NCI-H1092 (cell line): Measurements from ENCODE around the gene CALML4.
"Not testable (repeated sequence)": the region's sequence is repeated elsewhere in the genome, so short reads cannot be mapped to it uniquely, and the experiment has no call there.

Experiments
- DNase-seq: peaks from one replicate; lab custom pipeline; 2025; lab: John Stamatoyannopoulos, UW

The CALML4 gene

DNA sequence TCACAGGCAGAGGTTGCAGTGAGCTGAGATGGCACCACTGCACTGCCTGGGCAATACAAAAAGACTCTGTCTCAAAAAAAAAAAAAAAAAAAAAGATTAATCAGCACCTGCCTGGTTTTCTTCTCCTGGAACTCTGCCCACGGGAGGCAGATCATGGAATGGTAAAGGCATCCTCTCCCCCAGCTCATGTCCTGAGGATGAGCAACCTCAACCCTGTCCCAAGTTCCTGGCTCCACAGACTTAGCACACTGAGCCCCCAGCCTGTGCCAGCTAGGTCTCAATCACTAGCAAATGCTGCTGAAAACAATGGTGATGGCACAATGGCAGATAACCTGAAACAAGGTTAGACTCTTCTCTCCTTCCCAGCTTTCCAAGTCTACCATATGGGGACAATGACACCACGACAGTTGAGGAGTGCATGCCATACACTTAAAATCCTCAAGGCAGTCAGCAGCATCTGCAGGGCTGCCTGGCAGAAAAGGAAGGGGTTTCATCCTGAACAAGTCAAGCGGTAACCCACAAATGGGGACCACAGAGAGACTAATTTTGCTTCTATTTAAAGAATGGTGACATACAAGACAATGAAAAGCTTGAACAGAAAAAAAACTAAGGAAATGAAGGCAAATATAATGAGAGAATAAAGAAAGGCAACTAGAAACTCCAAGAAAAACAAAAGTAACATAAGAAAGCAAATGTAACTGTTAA, 19.6 kb upstream of the CALML4 start:
- no peak for DNase-seq

DNA sequence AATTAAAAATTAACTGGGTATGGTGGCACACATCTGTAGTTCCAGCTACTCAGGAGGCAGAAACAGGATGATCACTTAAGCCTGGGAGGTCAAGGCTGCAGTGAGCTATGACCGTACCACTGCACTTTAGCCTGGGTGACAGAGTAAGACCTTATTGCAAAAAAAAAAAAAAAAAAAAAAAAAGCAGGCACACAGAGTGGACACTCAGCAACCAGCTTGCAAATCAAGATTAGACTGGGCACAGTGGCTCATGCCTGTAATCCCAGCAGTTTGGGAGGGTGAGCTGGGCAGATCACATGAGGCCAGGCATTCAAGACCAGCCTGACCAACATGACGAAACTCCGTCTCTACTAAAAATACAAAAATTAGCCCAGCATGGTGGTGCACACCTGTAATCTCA, 19.0 kb upstream of the CALML4 start:
- DNase-seq = no peak

DNA sequence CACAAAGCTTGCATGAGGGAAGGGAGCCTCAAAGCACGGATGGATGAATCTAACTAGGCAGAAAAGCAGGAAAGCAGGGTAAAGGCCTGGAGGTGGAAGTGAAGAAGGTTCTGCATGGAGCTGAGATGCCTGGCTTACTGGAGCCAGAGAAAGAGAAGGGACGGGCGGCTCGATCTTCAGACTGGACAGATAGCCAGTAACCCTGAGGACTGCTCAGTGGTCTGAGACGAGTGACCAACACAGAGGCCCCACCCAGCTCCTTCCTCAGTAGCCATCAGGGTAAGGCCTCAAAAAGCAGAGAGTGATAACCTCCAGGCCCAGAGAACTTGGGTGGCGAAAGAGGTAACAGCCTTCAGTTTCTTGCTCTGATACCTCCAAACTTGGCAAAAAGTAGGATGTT, 18.0 kb upstream of the CALML4 start:
- no peak for DNase-seq

DNA sequence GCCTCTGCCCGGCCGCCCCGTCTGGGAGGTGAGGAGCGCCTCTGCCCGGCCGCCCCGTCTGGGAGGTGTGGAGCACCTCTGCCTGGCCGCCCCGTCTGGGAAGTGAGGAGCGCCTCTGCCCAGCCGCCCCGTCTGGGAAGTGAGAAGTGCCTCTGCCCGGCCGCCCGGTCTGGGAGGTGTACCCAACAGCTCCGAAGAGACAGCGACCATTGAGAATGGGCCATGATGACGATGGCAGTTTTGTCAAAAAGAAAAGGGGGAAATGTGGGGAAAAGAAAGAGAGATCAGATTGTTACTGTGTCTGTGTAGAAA, 17.3 kb upstream of the CALML4 start:
- DNase-seq = not testable (repeated sequence)

DNA sequence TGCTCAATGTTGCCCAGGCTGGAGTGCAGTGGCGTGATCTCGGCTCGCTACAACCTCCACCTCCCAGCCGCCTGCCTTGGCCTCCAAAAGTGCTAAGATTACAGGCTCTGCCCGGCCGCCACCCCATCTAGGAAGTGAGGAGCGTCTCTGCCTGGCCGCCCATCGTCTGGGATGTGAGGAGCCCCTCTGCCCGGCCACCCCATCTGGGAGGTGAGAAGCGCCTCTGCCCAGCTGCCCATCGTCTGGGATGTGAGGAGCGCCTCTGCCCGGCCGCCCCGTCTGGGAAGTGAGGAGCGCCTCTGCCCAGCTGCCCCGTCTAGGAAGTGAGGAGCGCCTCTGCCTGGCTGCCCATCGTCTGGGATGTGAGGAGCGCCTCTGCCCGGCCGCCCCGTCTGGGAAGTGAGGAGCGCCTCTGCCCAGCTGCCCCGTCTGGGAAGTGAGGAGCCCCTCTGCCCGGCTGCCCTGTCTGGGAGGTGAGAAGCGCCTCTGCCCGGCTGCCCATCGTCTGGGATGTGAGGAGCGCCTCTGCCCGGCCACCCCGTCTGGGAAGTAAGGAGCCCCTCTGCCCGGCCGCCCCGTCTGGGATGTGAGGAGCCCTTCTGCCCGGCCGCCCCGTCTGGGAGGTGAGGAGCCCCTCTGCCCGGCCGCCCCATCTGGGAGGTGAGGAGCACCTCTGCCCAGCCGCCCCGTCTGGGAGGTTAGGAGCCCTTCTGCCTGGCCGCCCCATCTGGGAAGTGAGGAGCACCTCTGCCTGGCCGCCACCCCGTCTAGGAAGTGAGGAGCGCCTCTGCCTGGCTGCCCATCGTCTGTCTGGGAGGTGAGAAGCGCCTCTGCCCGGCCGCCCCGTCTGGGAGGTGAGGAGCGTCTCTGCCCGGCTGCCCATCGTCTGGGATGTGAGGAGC, 16.6 kb upstream of the CALML4 start:
- DNase-seq = not testable (repeated sequence)

DNA sequence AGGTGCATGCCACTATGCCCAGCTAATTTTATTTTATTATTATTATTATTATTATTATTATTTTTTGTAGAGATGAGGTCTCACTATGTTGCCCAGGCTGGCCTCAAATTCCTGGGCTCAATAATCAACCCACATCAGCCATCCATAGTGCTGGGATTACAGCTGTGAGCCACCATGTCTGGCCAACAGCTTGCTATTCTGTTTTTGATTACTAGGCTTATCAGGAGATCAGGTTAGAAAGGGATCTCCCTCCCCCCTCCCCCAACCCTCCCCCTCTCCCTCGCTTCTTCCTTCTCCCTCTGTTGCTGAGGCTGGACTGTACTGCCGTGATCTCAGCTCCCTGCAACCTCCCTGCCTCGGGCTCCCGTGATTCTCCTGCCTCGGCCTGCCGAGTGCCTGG, 15.8 kb upstream of the CALML4 start:
- no peak for DNase-seq

DNA sequence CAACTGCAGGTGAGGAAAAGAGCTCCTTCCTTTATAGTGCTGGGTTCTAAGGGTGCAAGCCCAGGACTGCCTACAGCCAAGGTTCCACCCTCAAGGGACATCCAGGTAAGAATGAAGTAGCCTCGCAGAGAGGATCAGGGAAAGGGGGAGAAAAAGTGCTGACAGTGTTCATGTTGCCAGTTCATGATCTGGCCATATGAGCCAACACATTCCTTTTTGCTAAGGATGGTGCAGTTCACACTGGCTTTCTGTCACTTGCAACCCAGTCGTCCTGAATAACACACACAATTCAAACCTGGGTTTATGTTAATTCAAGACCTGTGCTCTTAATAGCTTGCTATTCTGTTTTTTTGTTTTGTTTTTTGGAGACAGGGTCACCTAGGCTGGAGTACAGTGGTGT, 15.4 kb upstream of the CALML4 start:
- no peak for DNase-seq

DNA sequence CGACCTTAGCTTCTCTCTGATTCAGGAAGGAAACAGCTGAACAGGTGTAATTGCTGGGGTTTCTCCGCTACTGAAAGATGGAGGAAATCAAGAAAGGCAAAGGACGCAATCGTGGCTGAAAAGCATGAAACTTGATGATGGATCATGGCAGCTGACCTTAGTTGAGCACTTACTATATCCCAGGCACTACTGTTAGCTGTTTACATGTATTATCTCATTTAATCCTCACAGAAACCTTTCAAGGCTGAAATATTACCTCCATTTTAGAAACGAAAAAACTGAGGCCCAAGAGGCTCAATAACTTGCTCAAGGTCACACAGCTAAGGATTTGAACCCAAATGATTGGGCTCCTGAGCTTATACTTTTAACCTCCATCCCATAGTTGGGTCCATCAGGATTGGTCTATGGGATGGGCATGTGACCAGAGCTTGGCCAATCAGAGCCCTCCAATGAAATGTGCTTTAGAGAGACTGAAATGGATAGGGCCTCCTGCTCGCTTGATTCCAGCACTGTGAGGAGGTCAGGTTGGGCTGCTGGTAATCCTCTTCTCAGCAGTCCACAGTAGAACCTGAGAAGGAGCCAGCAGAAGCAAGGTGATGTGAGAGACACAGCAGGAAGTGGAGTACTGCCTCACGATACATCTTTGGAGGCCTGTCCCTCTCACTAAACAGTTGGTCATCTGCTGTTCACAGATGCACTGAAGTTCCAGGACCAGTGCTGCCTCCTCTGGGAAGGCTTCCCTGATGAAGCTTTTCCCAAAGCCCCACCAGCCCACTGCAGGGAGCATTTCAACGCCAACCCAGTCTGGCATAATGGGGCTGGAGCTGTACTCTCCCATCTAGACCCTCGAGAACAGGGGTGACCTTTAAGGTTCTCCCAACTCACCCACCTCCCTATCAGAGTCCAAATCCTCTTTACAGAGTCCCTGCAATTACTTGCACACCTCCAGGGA, 14.0 kb upstream of the CALML4 start:
- no peak for DNase-seq

DNA sequence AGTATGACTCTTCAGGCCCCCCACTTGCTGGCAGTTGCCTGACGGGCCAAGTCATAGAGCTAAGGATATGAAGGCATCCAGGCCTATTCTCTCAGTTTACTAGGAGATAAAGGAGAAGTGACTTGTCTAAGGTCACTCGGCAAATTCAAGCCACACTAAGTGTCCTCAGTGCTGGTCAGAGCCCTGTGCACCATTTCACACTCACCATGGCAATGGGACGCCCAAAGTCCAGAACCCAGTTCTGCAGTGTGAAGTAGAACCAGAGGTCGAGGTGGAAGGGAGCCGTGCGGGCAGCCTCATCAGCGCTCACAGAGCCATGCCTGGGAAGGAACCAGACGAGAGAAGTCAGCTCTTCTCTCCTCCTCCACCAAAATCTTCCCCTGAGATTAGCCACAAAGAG, 13.2 kb upstream of the CALML4 start:
- DNase-seq = no peak

DNA sequence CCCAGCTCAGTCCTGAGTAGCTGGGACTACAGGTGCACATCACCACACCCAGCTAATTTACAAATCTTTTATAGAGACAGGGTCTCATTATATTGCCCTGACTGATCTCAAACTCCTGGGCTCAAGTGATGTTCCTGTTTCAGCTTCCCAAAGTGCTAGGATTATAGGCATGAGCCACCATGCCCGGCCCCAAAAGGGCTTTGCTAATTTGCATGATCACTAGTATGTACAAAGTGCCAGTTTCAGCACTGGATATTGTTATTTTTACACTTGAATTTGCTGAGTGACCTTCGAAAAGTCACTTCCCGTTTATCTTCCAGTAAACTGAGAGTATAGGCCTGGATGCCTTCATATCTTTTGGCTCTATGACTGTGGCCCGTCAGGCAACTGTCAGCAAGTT, 12.2 kb upstream of the CALML4 start:
- no peak for DNase-seq

DNA sequence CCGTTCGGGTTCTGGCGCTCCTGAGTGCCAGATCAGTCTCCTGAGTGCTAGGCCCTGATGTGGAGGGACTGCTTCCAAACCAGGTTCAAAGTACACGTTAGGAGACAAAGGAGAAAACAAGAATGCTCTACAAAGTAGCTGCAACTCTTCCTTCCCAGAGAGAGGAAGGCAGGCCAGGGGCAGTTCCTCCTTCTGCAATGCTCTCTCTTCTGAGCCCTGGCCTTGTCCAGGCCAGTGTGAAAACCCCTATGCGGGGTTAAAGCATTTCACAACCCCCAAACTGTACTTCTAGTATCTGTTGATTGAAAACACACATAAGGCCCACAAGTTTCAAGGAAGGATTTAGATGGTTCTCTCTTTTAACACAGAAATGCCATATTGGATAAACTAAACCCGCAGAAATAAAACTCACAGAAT, 9.7 kb upstream of the CALML4 start:
- no peak for DNase-seq

DNA sequence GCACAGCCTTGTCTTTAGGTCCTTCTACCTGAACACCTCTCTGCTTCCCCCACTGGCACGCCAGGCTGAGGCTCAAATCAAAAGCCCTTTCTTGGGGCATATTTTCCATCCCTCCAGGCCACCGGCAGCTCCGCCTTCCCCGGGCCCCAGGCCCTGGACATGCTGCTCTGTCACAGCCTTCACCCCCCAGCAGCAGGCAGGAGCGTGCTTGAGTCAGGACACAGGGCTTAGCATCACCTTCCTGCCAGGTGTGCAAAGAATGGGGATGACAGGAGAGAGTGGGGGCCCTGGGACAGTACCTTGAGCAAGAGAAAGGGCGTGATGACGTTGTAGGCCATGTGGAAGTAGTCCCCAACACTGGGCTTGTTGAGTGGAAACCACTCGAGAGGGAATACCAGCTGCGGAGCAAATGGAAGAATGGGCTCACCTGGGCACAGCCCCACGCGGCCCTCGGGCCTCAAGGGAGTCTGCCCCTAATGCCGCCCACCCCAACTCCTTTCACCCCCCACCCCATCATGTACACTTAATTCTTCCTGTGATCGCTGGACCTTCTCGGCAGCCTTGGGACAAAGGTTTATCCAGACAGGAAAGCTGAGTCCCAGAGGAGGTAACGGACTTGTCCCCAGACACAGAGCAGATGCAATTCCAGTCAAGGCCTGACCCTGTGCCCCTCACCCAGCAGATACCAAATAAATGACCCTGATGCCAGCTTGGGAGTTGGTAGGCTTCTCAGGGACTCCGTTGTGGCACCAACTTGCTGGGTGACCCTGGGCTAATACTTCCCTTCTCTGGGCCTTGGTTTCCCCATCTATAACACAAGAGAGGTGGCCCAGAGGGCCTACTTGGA, 9.1 kb upstream of the CALML4 start:
- DNase-seq = no peak

DNA sequence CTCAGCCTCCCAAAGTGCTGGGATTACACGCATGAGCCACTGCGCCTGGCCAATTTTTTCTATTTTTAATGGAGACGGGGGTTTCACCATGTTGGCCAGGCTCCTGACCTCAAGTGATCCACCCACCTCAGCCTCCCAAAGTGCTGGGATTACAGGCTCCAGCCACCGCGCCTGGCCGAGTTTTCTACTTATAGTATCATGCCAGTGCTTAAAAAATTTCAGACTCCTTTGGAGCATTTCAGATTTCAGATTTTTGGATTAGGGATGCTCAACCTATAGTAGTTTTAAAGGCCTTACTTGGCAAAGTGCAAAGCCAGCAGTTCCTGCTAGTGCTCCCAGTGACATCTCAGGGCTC, 8.3 kb upstream of the CALML4 start:
- not testable (repeated sequence) for DNase-seq

DNA sequence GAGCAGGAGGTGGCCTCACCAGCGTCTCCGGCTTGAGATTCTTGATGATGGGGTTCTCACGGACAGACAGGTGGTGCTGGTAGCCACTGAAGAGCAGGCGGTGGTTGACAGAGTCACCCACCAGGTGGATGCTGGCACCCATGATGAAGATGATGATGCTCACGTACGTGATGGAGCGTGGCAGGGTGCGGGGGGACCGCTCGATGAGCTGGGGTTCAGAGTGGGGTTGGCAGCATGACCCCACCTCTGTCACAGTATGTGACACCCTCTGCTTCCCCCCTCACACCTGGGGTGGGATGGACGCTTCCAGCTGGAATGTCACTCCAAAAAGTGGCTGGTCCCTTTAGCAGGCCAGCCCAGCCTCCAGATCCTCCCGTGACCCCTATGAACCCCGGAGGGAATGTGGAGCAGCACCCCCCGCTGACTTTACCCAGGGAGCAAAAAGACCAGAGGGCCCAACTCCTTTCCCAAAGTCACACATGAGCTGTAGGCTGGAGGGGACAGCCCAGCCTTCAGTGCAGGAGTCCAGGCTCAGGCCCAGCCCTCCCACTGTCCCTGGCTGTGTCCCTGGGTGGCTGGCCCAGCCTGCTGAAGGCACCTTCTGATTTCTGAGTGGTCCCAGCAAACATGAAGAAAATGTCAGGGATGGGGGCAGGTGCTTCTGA, 6.7 kb upstream of the CALML4 start:
- no peak for DNase-seq

DNA sequence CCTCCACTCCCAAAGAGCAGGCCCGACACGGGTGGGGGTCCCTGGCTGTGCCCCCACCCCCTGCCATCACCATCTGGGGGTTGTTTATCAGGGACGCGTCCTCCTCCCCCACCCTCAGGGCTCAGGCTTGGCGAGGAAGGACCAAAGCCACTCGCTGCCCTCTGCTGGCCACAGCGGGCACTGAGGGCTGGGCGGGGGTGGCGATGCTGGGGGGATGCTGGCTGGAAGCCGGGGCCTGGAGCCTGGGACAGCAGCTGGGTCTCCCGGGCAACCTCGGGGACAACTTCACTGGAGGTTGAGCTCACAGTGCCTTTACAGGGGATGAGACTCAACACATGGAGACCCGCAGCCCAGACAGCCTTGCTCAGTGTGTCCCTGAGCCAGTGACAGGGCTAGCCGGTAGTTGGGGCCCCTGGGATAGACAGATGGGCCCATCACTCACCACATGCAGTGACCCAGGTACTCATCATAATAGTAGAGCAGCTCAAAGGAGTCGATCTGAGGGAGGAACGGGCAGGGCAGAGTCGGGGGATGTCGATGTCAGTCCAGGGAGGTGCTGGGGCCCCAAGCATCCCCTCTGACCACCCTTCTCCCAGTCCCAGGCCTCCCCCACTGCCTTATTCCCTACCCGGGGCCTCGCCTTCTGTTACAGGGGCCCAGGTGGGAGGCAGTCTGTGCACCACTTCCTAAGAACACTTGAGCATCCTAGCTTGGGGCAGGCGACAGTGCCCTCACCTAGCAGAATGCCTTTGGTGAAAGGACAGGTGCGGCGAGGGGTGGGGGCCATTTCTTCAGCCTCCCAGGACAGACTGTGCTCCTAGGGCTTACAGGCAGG, 5.9 kb upstream of the CALML4 start:
- no peak for DNase-seq

DNA sequence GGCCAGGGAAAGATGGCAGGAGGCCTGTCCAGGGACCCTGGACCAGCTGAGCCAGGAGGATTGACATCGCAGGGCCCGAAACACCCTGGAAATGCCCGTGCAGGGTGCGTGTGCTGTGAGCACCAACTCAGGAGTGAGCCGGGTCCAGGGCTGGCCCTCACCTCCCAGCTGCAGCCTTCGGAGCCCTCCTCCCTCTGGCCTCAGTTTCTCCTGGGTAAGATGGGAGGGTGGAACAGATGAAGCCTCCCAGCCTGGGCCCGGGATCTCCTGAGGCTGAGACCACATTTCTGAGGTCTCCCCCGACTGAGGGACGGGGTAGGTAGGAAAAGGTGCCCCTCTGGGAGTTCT, 5.3 kb upstream of the CALML4 start:
- DNase-seq = no peak

DNA sequence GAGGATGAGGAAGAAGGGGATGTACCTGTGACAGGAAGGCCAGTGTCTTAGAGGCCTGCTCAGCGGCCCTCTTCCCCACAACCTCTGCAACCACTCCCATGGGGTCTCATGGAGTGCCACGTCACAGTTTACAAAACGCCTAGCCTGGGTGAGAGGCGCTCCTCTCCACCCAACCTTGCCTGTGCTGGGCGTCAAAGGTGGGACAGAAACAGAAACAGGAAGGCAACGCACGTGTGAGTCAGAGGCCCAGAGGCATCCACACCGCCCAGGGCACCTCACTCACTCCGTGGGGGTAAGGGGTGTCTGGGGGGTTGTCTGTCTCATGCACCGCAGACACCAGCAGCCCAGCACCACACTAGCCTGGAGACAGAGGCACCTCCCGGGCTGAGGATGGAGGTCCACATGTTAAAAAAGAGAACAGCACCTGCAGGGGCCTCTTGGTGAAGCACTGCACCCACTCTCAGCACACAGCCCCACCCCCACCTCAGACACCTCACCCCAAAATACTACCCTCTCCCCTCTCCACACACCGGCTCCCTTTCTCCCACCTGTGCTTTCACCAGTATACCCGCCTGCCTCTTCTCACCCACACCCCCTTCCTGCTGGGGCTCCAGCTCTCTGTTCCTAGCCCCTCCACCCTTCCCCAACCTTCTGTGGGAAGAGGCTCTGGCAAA, 4.7 kb upstream of the CALML4 start:
- DNase-seq = no peak

DNA sequence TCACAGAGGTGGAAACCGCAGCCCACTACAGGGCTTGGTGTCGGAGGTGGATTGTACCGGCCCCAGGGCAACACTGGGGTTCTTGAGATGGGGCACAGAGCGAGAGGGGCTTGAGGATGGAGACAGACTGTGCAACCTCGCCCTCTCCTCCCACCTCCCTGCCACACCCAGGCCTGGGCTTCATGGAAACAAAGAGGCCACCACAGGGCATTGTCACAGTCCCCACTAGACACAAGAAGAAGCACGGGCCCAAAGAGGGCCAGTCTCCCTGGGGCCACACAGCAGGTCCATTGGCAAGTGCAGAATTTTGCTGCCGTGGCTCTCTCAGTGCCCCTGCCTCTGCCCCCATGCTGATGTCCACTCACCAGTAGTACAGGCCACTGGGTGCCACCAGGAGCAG, 4.1 kb upstream of the CALML4 start:
- DNase-seq = no peak

DNA sequence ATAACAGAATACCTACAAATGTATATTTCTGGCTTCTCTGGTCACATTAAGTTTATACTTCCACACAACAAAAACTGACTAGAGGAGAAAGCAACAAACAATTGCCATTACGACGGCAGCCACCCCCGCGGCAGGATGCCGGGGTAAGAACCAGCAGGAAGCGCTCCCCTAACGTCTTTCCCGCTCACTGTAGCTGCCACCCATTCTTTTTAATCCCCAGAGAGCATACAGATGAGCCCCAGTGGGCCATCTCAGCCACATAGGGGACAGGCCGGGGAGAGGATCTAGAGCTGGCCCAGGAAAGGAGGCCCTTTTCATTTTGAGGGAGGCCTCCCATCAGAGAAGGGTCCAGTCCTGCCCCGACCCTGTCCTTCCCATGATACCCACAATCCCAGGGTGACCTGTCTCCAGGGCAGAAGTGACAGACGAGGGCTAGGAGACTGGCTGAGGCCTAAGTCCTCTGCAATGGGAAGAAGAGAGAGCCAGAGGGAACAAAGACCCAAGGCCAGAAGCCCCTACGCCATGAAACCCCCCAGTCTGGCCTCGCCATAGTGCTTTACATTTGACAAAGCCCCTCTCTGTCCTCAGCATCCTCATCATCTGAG, 3.6 kb upstream of the CALML4 start:
- DNase-seq = no peak
